Endothelial cell of hepatic sinusoid (primary cell): ENCODE results near the gene PIRT.
"Not testable (repeated sequence)": the region's sequence is repeated elsewhere in the genome, so short reads cannot be mapped to it uniquely, and the experiment has no call there.

Experiments used
- in situ Hi-C: cut with HindIII; loops from 2 replicates; pipeline ENCODE4 v1.10.0; 2017; ENCODE audit warnings: low sequenced_read_pairs

Gene PIRT

DNA sequence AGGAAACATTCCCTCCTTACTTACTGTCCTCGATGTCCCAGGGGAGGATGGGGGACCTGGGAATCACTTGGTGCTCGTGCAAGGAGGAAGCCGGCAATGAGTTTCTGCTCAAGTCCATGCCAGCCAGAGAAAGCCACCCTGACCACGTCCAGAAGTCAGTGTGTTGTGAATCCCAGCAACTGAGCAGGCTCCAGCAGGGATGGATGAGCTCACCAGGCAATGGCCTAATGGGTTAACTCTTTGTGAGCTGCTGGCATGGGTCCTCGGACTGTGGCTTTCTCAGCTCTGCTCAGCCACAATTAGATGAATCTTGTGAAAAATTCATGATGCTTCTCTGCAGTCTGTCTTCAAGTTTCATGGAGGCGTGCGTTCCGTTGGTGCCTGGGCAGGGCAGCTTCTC is at the start of gene PIRT:
PIRT (minus strand) TSS at position 167 of the 400 bp plus-strand sequence. CDS start 12,442 bp downstream, outside the sequence.
- in situ Hi-C loops, result no loop called here

DNA sequence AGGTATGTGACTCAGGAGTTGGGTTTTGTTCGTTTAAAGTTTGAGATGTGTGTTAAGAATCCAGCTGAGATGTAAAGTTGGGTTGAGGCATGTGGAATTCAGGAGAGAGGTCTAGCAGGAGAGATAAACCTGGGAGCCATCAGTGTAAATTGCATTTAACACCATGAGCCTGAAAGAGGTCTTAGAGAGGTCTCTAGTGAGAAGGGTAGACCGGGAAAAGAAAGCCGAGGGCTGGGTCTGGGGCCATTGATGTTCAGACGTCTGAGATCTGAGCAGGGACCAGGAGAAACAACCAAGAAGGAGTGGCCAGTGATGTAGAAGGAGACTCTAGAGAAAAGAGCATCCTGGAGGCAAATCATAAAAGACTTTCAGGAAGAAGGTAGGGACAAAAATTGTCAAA is 44.1 kb upstream of the PIRT start:
- in situ Hi-C loops, result no loop called here

GRCh38 chr17:10879190-10879836 is 41.4 kb upstream of the PIRT start:
- in situ Hi-C loops, result no loop called here

GRCh38 chr17:10875984-10876555 is 38.2 kb upstream of the PIRT start:
- in situ Hi-C loops, result no loop called here

DNA sequence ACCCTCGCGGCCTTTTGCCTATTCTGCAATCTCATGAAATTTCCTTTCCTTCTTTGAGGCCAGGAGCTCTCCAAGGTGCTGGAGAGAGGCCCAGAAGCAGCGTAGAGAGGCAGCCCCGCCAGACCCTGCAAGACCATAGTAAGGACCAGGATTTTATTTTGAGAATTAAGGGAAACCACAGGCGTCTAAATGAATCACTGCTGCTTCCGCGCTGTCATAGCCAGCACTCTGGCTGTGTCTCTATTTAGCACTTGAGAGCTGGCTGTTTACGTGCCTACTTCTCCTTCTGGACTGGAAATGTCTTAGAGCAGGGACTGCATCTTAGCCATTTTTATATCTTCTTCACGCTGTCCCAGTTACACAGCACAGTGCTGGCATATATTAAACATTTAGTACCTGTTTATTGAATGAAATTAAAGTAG is 37.6 kb upstream of the PIRT start:
- in situ Hi-C loops, result no loop called here

DNA sequence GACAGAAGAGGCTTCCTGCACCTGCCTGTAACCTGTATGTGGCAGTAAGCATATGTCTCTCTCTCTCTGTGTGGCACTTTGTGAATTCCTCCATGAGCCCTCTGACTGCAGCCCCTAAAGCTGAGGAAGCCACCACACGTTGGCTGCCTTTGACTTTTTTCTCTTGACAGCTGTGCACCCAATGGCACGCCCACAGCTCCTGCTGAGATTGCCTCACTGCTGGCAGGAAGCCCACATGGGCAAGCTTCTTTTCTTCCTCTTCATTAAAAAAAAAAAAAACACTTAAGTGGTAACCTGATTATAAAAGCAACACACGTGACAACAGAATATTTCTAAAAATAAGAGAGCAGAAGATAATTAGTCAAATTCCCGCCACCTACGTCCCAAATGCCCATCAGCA is 34.0 kb upstream of the PIRT start:
- in situ Hi-C loops, result no loop called here

DNA sequence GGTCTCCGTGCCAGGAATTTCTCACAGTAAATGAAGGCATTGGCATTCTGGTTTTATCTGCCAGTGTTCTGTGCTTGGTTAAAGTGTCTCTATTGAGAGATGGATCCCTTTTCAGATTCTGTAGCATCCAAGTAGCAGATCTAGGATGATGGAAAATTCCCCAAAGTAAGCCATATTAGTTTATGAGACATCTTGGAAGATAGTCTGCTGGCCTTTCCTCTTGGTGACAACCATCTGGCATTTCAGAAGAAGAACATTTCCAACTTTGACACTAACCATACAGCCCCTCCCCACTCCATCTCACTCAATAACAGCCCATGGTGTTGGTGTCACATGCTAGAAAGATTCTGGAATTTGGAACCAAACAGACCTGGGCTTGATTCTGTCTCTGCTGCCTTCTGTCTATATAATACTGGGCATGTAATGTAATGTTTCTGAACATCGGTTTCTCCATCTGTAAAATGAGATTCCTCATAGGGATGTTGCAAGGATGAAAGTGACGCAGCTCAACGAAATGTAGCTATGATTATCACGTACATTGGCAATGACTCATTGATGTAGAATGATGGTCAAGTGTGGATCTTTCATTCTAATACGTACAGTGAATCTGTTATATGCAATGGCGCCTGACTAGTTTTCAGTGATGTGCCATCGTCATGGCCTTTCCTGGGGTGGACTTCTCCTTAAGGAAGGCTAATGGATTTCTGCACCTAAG is 32.6 kb upstream of the PIRT start:
- in situ Hi-C loops, result no loop called here

DNA sequence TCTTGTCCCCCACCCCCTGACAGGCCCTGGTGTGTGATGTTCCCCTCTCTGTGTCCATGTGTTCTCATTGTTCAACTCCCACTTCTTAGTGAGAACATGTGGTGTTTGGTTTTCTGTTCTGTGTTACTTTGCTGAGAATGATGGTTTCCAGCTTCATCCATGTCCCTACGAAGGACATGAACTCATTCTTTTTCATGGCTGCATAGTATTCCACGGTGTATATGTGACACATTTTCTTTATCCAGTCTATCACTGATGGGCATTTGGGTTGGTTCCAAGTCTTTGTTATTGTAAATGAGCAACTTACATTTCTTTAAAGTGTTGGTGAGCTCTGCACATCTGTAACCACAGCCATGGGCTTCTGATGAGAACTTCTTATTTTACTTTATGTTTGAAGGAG is 30.9 kb upstream of the PIRT start:
- in situ Hi-C loops, result not testable (repeated sequence)

- in situ Hi-C loops, result no loop called here
Measured at GRCh38 chr17:10859051-10859450, 21.2 kb upstream of the PIRT start.

- in situ Hi-C loops, result no loop called here
Measured at GRCh38 chr17:10857976-10858375, 20.1 kb upstream of the PIRT start.

DNA sequence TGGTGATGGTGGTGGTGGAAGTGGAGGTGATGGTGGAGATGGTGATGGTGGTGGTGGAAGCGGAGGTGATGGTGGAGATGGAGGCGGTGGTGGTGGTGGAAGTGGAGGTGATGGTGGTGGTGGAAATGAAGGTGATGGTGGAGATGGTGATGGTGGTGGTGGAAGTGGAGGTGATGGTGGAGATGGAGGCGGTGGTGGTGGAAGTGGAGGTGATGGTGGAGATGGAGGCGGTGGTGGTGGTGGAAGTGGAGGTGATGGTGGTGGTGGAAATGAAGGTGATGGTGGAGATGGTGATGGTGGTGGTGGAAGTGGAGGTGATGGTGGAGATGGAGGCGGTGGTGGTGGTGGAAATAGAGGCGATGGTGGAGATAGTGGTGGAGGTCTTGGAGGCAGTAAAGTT is 8.7 kb upstream of the PIRT start:
- in situ Hi-C loops, result not testable (repeated sequence)

DNA sequence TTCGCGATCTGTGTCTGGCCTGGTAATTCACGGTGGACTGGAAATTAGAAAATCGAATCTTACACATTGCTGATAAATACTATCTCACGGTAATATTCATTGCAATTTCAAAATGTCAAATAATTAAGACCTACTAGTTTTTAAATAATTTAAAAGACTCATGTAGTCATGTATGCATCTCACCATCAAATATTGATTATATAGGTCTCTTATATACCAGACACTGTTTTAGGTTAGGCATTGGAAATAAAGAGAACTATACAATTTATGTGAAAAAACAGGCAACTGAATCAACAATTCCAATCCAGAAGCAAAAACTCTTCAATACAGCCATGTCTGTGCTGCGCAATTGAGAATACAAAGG is 7.5 kb upstream of the PIRT start:
- in situ Hi-C loops, result no loop called here

GRCh38 chr17:10844621-10845387 is 6.9 kb upstream of the PIRT start:
- in situ Hi-C loops, result no loop called here

GRCh38 chr17:10843811-10844210 is 5.9 kb upstream of the PIRT start:
- in situ Hi-C loops, result no loop called here

- in situ Hi-C loops, result no loop called here
Measured at GRCh38 chr17:10842658-10843057, 4.8 kb upstream of the PIRT start.

GRCh38 chr17:10838682-10839081 is 795 bp upstream of the PIRT start:
- in situ Hi-C loops, result no loop called here

- in situ Hi-C loops, result no loop called here
Measured at GRCh38 chr17:10836966-10837590, 809 bp downstream of the PIRT start.

- in situ Hi-C loops, result no loop called here
Measured at GRCh38 chr17:10836145-10836544, 1.7 kb downstream of the PIRT start.

- in situ Hi-C loops, result no loop called here
Measured at GRCh38 chr17:10831696-10832095, 6.2 kb downstream of the PIRT start.

DNA sequence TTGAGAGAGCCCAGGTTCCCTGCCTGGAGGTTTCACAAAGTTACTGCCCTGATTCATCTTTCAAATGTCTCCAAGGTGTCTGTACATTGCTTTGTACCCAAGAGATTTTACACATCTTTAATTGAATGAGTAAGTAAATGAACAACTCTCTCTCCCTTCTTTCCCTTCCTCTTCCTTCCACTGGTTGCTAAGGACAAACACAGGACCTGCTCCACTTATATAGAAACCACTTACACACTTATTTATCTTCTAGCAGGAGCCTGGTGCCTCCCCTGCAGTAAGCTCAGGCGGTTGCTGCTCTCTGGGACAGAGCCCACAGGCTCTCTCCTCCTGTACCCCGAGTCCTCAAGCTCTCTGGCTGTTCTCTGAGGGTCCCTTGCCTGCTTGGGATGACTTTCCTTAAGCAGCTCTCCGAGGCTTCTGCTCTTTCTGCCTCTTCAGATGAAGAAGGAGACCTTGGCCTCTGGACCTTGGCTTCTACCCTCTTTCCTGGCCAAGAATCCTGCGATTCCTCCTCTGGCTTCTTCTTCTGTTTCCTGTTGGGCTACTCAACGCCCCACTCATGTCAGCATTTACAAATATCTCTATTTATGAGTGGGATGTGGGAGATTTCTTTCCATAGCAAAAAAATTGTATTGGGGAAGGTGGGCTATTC is 9.9 kb downstream of the PIRT start:
- in situ Hi-C loops, result no loop called here

DNA sequence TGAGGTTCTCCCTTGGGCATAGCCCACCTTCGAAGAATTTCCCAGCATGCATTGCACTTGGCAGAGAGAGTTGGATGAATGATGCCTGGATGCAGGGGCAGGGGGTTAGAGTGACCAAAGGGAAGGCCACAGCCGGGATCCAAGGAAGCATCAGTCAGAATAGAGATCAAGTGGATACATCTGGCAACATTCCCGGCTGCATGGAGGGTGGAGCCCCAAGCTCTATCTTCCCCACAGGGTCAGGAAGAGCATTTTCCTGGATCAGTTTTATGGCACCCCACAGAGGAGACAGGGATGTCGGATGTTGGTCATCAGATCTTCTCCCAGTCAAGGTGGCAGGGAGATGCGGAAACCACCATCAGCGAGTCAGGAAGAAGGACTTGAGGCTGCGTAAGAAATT is 13.0 kb downstream of the PIRT start:
- in situ Hi-C loops, result no loop called here
